Lower leg skin (tissue), 3 donors: ENCODE measurements around the gene SLC34A3.

Experiments
- POLR2A ChIP-seq, 2 donors: fragments of 450-650 bp; IDR thresholded peaks; one replicate each; pipeline ENCODE4 v1.6.1; 2016 to 2017; ENCODE audit warnings: antibody characterized with exemption in 2 of 2, mild to moderate bottlenecking in 1 of 2, moderate library complexity in 1 of 2
- TF ChIP-seq, protein P1 (sequence below), 3 donors: fragments of 450-650 bp; IDR thresholded peaks; one replicate each; pipeline ENCODE4 v1.5.1; 2016; ENCODE audit warnings: antibody characterized with exemption in 3 of 3, mild to moderate bottlenecking in 3 of 3, moderate library complexity in 2 of 3

- TF ChIP-seq, protein P1, sequence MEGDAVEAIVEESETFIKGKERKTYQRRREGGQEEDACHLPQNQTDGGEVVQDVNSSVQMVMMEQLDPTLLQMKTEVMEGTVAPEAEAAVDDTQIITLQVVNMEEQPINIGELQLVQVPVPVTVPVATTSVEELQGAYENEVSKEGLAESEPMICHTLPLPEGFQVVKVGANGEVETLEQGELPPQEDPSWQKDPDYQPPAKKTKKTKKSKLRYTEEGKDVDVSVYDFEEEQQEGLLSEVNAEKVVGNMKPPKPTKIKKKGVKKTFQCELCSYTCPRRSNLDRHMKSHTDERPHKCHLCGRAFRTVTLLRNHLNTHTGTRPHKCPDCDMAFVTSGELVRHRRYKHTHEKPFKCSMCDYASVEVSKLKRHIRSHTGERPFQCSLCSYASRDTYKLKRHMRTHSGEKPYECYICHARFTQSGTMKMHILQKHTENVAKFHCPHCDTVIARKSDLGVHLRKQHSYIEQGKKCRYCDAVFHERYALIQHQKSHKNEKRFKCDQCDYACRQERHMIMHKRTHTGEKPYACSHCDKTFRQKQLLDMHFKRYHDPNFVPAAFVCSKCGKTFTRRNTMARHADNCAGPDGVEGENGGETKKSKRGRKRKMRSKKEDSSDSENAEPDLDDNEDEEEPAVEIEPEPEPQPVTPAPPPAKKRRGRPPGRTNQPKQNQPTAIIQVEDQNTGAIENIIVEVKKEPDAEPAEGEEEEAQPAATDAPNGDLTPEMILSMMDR (IDR thresholded peaks at IDR 0.05): no peak
- no peak for TF ChIP-seq POLR2A (IDR thresholded peaks at IDR 0.05)
Measured at GRCh38 chr9:137229903-137230704, 597 bp upstream of the SLC34A3 start.
